K562 (cell line): Measurements from ENCODE around the gene GNAQ. TPM values are rescaled to one million over a fixed set of nuclear protein-coding genes. Genes with fewer than 3 reads are reported as not detected.

Source experiments
- CREBBP ChIP-seq: IDR thresholded peaks from one replicate; pipeline ENCODE4 v1.6.1; 2012; ENCODE audit warnings: low read depth, mild to moderate bottlenecking, control low read depth, inconsistent platforms, low read length
- LEF1 ChIP-seq: fragments of 450-650 bp; IDR thresholded peaks from 2 replicates; pipeline ENCODE4 v1.6.1; 2016; ENCODE audit warnings: mild to moderate bottlenecking
- MYC ChIP-seq, 2 experiments: fragments of 250-450 bp in 1 of 2; sonication (Bioruptor Pico) in 1 of 2; IDR thresholded peaks; 2 replicates each; pipeline versions ENCODE4 v1.5.1 to v1.6.1; 2012 to 2021; ENCODE audit warnings: low read depth in 2 of 2, borderline replicate concordance in 1 of 2, improper control_type of control experiment in 1 of 2, low read length in 1 of 2, mild to moderate bottlenecking in 1 of 2, moderate library complexity in 1 of 2
- OTX1 ChIP-seq: fragments of 450-650 bp; formaldehyde crosslinking; IDR thresholded peaks from 2 replicates; pipeline ENCODE4 v1.4.0; 2022; ENCODE audit warnings: mild to moderate bottlenecking
- POLR3G ChIP-seq: IDR thresholded peaks from 2 replicates; pipeline ENCODE4 v1.6.1; 2011; ENCODE audit not compliant: insufficient read length, insufficient replicate concordance; ENCODE audit errors: extremely low read depth
- SMARCA5 ChIP-seq: fragments of 450-650 bp; IDR thresholded peaks from 2 replicates; pipeline ENCODE4 v1.6.1; 2016
- UBTF ChIP-seq, 2 experiments: IDR thresholded peaks; 2 replicates each; pipeline ENCODE4 v1.6.1; 2012; ENCODE audit warnings: improper control_type of control experiment in 2 of 2, low read depth in 2 of 2, low read length in 2 of 2, borderline replicate concordance in 1 of 2
- ZNF639 ChIP-seq, 2 experiments: fragments of 200-800 bp in 1 of 2; sonication (Bioruptor generic) in 1 of 2; sonication (generic) in 1 of 2; formaldehyde crosslinking in 1 of 2; IDR thresholded peaks in 1 of 2; conservative IDR thresholded peaks in 1 of 2; 2 replicates each; pipeline versions ENCODE4 v1.5.0 to v1.6.1; 2016 to 2020; ENCODE audit warnings: missing compliant biosample characterization in 1 of 2, missing genetic modification characterization in 1 of 2, missing genetic modification reagents in 1 of 2
- polyA plus RNA-seq, 8 experiments: library from polyadenylated mRNA; depleted of rRNA in 4 of 8; stranded (reverse) in 5 of 8; unstranded in 3 of 8; fragments of >200 nt; fragmentation: Nextera tagmentation in 2 of 8; fragmentation: Illumina TruSeq in 1 of 8; extraction: Ambion mirVana in 2 of 8; extraction: Trizol in 1 of 8; gene quantifications; 2 replicates each; pipeline versions ENCODE4 v1.2.1 to v1.2.3, GENCODE V29; 2011 to 2014; ENCODE audit warnings: inconsistent platforms in 1 of 8, missing spikeins in 1 of 8
- total RNA-seq, 7 experiments: library from RNA; depleted of rRNA in 6 of 7; stranded (reverse); fragments of >200 nt in 6 of 7; fragmentation: Illumina TruSeq in 2 of 7; extraction: Trizol in 2 of 7; gene quantifications; 2 replicates each; pipeline versions ENCODE4 v1.2.1 to v1.2.3, GENCODE V29; 2011 to 2021; ENCODE audit warnings: low replicate concordance in 1 of 7
- TF ChIP-seq, protein P1 (sequence below): sonication (generic); formaldehyde crosslinking; IDR thresholded peaks from 2 replicates; pipeline ENCODE4 v1.8.0; 2022; ENCODE audit warnings: missing genetic modification reagents, mild to moderate bottlenecking, moderate library complexity, borderline replicate concordance
- TF ChIP-seq, protein P2 (sequence below): fragments of 250-450 bp; sonication (Bioruptor Pico); IDR thresholded peaks from 2 replicates; pipeline ENCODE4 v1.5.1; 2021; ENCODE audit warnings: mild to moderate bottlenecking

GNAQ gene
- total and polyA plus RNA-seq, 9 of the 15 experiments (the other 6 are each of a cell fraction or from before 2014, with no cell fraction given) = 4.8 to 27.9 (median 17.5) TPM

- TF ChIP-seq, protein P1, sequence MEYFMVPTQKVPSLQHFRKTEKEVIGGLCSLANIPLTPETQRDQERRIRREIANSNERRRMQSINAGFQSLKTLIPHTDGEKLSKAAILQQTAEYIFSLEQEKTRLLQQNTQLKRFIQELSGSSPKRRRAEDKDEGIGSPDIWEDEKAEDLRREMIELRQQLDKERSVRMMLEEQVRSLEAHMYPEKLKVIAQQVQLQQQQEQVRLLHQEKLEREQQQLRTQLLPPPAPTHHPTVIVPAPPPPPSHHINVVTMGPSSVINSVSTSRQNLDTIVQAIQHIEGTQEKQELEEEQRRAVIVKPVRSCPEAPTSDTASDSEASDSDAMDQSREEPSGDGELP (CRISPR knock-in tag) = no peak
- TF ChIP-seq UBTF (IDR thresholded peaks at IDR 0.05; ENCODE audit: borderline replicate concordance in 1 of 2, low read depth in 2 of 2, low read length in 2 of 2) = no peak
- no peak for TF ChIP-seq ZNF639 (CRISPR knock-in tag; conservative IDR thresholded peaks at IDR 0.05 in 1 of 2, IDR thresholded peaks at IDR 0.05 in 1 of 2)
- no peak for TF ChIP-seq SMARCA5
- TF ChIP-seq MYC (IDR thresholded peaks at IDR 0.05; ENCODE audit: low read depth, low read length) = no peak
- TF ChIP-seq MYC (CRISPR knock-in tag; IDR thresholded peaks at IDR 0.05; ENCODE audit: borderline replicate concordance, low read depth) = no peak
- no peak for TF ChIP-seq OTX1 (CRISPR knock-in tag)
- no peak for TF ChIP-seq POLR3G
- TF ChIP-seq, protein P2, sequence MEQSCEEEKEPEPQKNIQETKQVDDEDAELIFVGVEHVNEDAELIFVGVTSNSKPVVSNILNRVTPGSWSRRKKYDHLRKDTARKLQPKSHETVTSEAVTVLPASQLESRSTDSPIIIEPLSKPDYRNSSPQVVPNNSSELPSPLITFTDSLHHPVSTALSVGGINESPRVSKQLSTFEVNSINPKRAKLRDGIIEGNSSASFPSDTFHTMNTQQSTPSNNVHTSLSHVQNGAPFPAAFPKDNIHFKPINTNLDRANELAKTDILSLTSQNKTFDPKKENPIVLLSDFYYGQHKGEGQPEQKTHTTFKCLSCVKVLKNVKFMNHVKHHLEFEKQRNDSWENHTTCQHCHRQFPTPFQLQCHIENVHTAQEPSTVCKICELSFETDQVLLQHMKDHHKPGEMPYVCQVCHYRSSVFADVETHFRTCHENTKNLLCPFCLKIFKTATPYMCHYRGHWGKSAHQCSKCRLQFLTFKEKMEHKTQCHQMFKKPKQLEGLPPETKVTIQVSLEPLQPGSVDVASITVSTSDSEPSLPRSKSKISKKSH (CRISPR knock-in tag) = no peak
- no peak for TF ChIP-seq LEF1
- no peak for TF ChIP-seq CREBBP
Observed at GRCh38 chr9:77871483-77871882, 160.1 kb downstream of the GNAQ start (continued).
